ENCODE measurements around the gene FAM186B. TPM values are rescaled to one million over a fixed set of nuclear protein-coding genes. Genes with fewer than 3 reads are reported as not detected.

Gene FAM186B
- total RNA-seq, 1 donor from 2014 or later = 0.65 TPM

DNA sequence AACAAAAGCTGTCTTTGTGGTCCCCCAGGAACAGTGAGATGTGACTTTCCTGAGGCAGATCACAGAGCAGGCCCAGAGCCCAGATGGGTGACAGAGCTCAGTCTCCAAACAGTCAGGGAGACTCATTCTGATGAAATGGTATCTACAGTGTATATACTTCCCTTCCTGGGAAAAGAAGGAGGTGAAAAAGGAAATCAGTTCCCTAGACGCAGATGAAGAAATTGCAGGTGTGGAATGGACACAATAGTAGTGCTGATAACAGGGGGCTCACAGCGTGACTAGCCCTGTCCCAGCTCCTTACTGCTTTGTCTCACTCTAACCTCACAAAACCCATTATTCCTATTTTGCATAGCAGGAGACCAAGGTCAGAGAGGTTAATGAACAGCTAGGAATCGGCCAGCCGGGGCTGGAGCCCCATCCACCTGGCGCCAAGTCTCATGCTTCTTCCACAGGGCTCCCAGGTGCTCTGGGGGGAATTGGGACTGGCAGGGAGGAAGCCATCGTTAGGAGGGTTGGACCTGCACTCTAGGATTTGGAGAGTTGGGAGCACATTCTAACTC, 54.7 kb downstream of the FAM186B start:
- Histone ChIP-seq H3K4me3 (no peak overlapping the region), H3K36me3 (no peaks in the 10 kb centered on the region), H3K27ac (no peak overlapping the region), H3K4me1 (peaks cover 12% of the 10 kb centered on the region), H3K9me3 (no peaks in the 10 kb centered on the region), H3K27me3 (ENCODE audit: low read depth) (peaks cover 40% of the 10 kb centered on the region)
- intact Hi-C loops (cut with DNase I) = no loop called here
- ATAC-seq (no peak), DNase-seq (no peak)
- TF ChIP-seq, protein P1, sequence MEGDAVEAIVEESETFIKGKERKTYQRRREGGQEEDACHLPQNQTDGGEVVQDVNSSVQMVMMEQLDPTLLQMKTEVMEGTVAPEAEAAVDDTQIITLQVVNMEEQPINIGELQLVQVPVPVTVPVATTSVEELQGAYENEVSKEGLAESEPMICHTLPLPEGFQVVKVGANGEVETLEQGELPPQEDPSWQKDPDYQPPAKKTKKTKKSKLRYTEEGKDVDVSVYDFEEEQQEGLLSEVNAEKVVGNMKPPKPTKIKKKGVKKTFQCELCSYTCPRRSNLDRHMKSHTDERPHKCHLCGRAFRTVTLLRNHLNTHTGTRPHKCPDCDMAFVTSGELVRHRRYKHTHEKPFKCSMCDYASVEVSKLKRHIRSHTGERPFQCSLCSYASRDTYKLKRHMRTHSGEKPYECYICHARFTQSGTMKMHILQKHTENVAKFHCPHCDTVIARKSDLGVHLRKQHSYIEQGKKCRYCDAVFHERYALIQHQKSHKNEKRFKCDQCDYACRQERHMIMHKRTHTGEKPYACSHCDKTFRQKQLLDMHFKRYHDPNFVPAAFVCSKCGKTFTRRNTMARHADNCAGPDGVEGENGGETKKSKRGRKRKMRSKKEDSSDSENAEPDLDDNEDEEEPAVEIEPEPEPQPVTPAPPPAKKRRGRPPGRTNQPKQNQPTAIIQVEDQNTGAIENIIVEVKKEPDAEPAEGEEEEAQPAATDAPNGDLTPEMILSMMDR (IDR thresholded peaks at IDR 0.05) = no peak

DNA sequence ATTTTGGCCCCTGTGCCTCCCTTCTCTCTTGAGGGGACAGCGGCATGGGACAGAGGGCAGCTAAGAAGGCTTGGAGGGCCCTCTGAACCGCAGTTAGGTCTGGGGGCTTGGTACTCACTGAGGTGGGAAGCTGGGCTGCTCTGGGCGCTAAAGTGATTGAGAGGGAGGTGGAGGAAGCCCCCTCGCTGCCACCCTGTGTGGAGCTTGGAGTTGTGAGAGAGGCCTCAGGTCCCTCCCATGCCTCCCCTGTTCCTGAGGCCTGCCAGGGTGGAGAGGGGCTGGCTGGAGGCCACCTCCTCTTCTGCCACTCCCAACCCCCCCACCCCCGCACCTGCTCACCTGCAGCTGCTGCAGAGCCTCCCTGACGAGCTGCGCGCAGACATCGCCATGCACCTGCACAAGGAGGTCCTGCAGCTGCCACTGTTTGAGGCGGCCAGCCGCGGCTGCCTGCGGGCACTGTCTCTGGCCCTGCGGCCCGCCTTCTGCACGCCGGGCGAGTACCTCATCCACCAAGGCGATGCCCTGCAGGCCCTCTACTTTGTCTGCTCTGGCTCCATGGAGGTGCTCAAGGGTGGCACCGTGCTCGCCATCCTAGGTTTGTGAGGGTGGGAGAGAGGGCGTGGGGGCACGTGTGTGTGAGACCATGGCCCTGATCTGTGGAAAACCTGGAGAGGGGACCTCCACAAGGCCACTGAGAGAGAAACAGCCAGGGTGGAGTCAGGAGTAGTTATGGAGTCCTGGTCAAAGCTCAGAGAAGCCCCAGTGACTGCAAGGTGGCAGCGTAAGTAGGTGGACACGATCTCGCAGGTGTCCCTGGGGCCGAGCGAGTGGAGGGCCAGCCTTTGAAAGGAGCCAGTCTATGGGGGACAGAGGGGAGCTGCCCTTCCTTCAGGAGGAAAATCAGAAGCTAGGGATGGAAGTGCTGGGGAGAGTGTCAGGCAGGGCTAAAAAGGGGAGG, 55.4 kb downstream of the FAM186B start:
- H3K9me3 ChIP-seq = no peaks in the 10 kb centered on the region
- H3K27me3 ChIP-seq (ENCODE audit: low read depth) = peaks cover 40% of the 10 kb centered on the region
- H3K4me3 ChIP-seq = no peak overlapping the region

DNA sequence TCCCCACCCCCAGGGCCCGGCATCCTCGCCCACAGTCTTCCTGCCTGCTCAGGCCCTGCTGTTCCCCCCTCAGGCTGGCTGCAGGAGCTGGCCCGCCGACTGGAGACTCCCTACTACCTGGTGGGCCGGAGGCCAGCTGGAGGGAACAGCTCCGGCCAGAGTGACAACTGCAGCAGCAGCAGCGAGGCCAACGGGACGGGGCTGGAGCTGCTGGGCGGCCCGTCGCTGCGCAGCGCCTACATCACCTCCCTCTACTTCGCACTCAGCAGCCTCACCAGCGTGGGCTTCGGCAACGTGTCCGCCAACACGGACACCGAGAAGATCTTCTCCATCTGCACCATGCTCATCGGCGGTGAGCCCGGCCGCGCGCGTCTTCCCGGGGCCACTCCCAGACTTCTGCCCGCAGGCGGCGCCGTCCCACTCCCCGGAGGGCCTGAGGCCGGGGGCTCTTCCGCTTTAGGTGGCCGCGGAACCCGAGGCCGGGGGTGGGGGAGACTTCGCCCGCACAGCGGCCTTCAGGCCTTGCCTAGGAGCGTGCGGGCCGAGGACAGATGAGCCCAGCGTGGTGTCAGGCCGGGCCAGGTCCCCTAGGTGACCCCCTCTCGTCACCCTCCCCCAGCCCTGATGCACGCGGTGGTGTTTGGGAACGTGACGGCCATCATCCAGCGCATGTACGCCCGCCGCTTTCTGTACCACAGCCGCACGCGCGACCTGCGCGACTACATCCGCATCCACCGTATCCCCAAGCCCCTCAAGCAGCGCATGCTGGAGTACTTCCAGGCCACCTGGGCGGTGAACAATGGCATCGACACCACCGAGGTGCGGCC, 56.4 kb downstream of the FAM186B start:
- DNase-seq (no peak), ATAC-seq (peak; percentile 34 to 41)
- Histone ChIP-seq H3K9me3 (no peaks in the 10 kb centered on the region), H3K27ac (no peak overlapping the region), H3K4me3 (peak overlapping the region; percentile 47), H3K36me3 (no peaks in the 10 kb centered on the region), H3K4me1 (peaks cover 12% of the 10 kb centered on the region), H3K27me3 (ENCODE audit: low read depth) (peaks cover 40% of the 10 kb centered on the region)
- intact Hi-C loops (cut with DNase I) = no loop called here
- TF ChIP-seq, protein P1 (IDR thresholded peaks at IDR 0.05) = peak; percentile 51

More for the DNA sequence above, 55.4 kb downstream of the FAM186B start:
- DNase-seq (no peak), ATAC-seq (no peak)
- intact Hi-C loops (cut with DNase I) = no loop called here
- H3K4me1 ChIP-seq = peaks cover 12% of the 10 kb centered on the region
- H3K36me3 ChIP-seq = no peaks in the 10 kb centered on the region
- TF ChIP-seq, protein P1 (IDR thresholded peaks at IDR 0.05) = no peak
- no peak overlapping the region for H3K27ac ChIP-seq

DNA sequence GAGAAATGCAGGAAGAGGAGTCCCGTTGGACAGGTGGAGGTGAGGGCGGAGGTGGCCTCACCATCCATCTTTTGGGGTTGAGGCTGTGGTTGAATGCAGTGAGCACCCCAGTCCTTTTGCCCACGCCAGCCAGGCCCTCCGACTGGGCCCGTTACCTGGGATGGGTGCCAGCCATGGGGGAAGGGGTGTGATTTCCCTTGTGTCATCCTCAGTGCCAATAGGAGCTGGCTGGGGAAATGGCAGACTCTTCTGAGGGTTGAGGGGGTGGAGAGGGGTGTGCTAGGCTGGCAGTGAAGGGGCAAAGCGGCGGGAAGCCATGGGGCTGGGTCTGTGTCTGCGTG, 57.0 kb downstream of the FAM186B start:
- no peak for ATAC-seq
- Histone ChIP-seq H3K4me3 (peak overlapping the region; percentile 47), H3K4me1 (peaks cover 12% of the 10 kb centered on the region)

More for the DNA sequence above, 57.0 kb downstream of the FAM186B start:
- Histone ChIP-seq H3K27me3 (ENCODE audit: low read depth) (peaks cover 43% of the 10 kb centered on the region), H3K36me3 (no peaks in the 10 kb centered on the region), H3K27ac (no peak overlapping the region), H3K9me3 (no peaks in the 10 kb centered on the region)
- no peak for DNase-seq
- intact Hi-C loops (cut with DNase I) = no loop called here
- TF ChIP-seq, protein P1 (IDR thresholded peaks at IDR 0.05) = no peak

All from lower lobe of right lung (tissue), 2 donors.